Retinal pigment epithelial cell (primary cell): ENCODE measurements around the gene MPPED2.

Experiments
- DNase-seq: peaks from one replicate; pipeline ENCODE4 v3.0.0-alpha.2; 2010; ENCODE audit warnings: low read depth
- H3K4me3 ChIP-seq: 2 replicates; pipeline ENCODE4 v1.5.1; 2011; ENCODE audit warnings: mild to moderate bottlenecking, low read length, control low read depth, moderate library complexity
- CTCF ChIP-seq: conservative IDR thresholded peaks from 2 replicates; pipeline ENCODE4 v1.5.1; 2011; ENCODE audit warnings: low read depth, low read length, control low read depth, inconsistent platforms

The MPPED2 gene

GRCh38 chr11:30608534-30608933 is 22.4 kb upstream of the MPPED2 start:
- no peak for TF ChIP-seq CTCF
- H3K4me3 ChIP-seq: no peak overlapping the region
- no peak for DNase-seq

GRCh38 chr11:30605036-30605605 is 19.0 kb upstream of the MPPED2 start:
- TF ChIP-seq CTCF: no peak
- H3K4me3 ChIP-seq: no peak overlapping the region
- DNase-seq: no peak

- no peak for DNase-seq
- no peak overlapping the region for H3K4me3 ChIP-seq
- TF ChIP-seq CTCF: no peak
Measured at GRCh38 chr11:30603357-30603756, 17.2 kb upstream of the MPPED2 start.

- H3K4me3 ChIP-seq: no peak overlapping the region
- no peak for DNase-seq
- no peak for TF ChIP-seq CTCF
Measured at GRCh38 chr11:30596832-30597231, 10.7 kb upstream of the MPPED2 start.

GRCh38 chr11:30595934-30596333 is 9.8 kb upstream of the MPPED2 start:
- no peak for TF ChIP-seq CTCF
- DNase-seq: no peak
- no peak overlapping the region for H3K4me3 ChIP-seq

- no peak for DNase-seq
- no peak overlapping the region for H3K4me3 ChIP-seq
- no peak for TF ChIP-seq CTCF
Measured at GRCh38 chr11:30594646-30595411, 8.7 kb upstream of the MPPED2 start.

- no peak overlapping the region for H3K4me3 ChIP-seq
- TF ChIP-seq CTCF: no peak
- DNase-seq: no peak
Measured at GRCh38 chr11:30587269-30587812, 1.2 kb upstream of the MPPED2 start.
